ENCODE data around the gene TTN.

GRCh38 chr2:178819147-178819875 is 12.1 kb upstream of the TTN start:
- TF ChIP-seq ARNTL (CRISPR knock-in tag; IDR thresholded peaks at IDR 0.05; ENCODE audit: borderline replicate concordance, low read depth) (no peak), PPARA (CRISPR knock-in tag; IDR thresholded peaks at IDR 0.05; ENCODE audit: borderline replicate concordance) (no peak), RARB (CRISPR knock-in tag; IDR thresholded peaks at IDR 0.05) (no peak), ZNF70 (CRISPR knock-in tag; IDR thresholded peaks at IDR 0.05) (no peak), PATZ1 (CRISPR knock-in tag; IDR thresholded peaks at IDR 0.05; ENCODE audit: borderline replicate concordance) (no peak), CSDC2 (CRISPR knock-in tag; IDR thresholded peaks at IDR 0.05) (no peak), TOX (CRISPR knock-in tag; IDR thresholded peaks at IDR 0.05; ENCODE audit: borderline replicate concordance) (no peak), ZFP3 (CRISPR knock-in tag; IDR thresholded peaks at IDR 0.05) (no peak), CREB5 (CRISPR knock-in tag; IDR thresholded peaks at IDR 0.05; ENCODE audit: low read depth) (no peak), ZNF565 (CRISPR knock-in tag; conservative IDR thresholded peaks at IDR 0.05; ENCODE audit: low read depth) (no peak), SNAI2 (CRISPR knock-in tag; IDR thresholded peaks at IDR 0.05) (no peak), ZFP30 (CRISPR knock-in tag; IDR thresholded peaks at IDR 0.05) (no peak), TCF4 (CRISPR knock-in tag; IDR thresholded peaks at IDR 0.05; ENCODE audit: borderline replicate concordance) (no peak)

All from SK-N-SH treated with all-trans-retinoic acid at 6 μM for 48 hours (cell line).